HG02884 (cell line): ENCODE results near the gene NRIP2.
"Not testable (repeated sequence)": the region's sequence is repeated elsewhere in the genome, so short reads cannot be mapped to it uniquely, and the experiment has no call there.

Experiments
- ATAC-seq: cut with Tn5 transposase; IDR thresholded peaks from one replicate; pipeline ENCODE4 v1.9.1; 2021; ENCODE audit warnings: mild to moderate bottlenecking, moderate library complexity; ENCODE audit not compliant: unreplicated experiment

NRIP2 gene, protein sequence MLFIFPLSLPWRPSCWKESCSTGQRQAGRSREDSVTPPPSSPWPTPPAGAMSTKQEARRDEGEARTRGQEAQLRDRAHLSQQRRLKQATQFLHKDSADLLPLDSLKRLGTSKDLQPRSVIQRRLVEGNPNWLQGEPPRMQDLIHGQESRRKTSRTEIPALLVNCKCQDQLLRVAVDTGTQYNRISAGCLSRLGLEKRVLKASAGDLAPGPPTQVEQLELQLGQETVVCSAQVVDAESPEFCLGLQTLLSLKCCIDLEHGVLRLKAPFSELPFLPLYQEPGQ

DNA sequence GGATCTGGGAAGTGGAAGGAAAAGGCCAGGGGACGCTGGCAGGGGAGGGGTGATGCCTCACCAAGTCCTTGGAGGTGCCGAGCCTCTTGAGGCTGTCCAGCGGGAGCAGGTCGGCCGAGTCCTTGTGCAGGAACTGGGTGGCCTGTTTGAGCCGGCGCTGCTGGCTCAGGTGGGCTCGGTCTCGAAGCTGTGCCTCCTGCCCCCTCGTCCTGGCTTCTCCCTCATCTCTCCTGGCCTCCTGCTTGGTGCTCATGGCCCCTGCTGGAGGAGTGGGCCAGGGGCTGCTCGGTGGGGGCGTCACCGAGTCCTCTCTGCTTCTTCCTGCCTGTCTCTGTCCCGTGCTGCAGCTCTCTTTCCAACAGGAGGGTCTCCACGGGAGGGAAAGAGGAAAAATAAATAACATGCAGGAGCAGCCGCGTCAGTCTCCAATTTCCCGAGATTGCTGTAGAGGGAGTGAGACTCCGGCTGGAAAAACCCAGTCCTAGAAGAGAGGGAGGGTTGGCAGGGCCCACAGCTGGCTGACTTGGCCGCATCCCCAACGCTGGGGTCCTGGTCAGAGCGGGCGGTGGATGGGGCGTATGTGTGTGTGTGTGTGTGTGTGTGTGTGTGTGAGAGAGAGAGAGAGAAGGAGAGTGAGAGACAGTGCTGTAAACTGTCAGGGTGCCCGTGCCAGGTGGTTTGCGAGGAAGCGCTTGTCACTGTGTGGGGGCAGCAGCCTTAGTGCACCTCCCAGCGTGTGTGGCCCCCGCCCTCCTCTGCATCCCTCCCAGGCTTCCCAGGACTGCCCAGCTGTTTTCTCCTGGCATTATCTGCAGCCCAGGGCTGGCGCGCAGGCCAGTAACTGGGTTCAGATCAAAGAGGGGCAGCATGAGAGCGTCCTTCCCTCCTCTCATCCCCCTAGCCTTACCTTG lies at the start of gene NRIP2:
TSS of gene NRIP2 (minus strand) at position 455 of the 911 bp plus-strand sequence. CDS start at position 403, 52 bp downstream.
- no peak for ATAC-seq

DNA sequence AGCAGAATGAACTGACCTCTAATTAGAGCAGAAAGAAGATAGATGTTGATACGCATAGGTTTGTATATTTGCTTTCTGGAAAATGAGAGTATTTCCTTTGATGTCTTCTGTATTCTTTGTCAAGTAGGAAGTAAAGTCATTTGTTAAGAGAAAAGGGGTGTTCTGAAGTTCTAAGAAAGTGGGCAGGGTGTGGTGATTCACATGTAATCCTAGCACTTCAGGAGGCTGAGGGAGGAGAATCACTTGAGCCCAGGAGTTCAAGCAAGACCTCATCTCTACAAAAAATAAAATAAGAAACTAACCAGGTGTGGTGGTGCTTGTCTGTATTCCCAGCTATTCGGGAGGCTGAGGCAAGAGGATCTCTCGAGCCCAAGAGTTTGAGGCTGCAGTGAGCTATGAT lies 45.0 kb upstream of the NRIP2 start:
- no peak for ATAC-seq

DNA sequence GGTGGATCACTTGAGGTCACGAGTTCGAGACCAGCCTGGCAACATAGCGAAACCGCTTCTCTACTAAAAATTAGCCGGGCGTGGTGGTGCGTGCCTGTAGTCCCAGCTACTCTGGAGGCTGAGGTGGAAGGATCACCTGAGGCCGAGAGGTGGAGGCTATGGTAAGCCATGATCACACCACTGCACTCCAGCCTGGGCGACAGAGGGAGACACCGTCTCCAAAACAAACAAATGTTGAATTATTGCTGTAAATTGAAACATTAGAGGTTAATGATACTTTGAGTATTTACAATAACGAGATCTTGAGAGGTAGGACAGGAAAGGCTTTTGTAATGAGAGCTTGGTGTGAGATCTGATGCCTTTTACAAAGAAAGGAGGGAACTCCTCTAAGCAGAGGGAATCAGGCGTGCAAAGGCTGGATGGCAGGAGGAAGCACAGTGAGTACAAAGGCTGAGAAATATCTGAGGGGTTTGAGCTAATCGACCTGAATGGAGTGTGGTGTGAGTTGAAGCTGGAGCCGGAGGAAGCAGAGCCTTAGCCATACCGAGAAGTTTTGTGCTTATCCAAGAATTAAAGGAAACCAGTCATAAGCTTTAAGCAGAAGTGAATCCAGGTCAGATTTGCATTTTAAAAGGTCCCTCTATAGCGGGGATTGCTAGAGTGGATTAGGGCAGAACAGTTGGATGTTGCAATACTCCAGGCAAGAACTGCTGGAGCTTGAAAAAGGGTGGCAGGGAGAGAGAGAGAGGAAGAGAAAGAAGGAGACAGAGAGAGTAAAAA lies 43.3 kb upstream of the NRIP2 start:
- no peak for ATAC-seq

DNA sequence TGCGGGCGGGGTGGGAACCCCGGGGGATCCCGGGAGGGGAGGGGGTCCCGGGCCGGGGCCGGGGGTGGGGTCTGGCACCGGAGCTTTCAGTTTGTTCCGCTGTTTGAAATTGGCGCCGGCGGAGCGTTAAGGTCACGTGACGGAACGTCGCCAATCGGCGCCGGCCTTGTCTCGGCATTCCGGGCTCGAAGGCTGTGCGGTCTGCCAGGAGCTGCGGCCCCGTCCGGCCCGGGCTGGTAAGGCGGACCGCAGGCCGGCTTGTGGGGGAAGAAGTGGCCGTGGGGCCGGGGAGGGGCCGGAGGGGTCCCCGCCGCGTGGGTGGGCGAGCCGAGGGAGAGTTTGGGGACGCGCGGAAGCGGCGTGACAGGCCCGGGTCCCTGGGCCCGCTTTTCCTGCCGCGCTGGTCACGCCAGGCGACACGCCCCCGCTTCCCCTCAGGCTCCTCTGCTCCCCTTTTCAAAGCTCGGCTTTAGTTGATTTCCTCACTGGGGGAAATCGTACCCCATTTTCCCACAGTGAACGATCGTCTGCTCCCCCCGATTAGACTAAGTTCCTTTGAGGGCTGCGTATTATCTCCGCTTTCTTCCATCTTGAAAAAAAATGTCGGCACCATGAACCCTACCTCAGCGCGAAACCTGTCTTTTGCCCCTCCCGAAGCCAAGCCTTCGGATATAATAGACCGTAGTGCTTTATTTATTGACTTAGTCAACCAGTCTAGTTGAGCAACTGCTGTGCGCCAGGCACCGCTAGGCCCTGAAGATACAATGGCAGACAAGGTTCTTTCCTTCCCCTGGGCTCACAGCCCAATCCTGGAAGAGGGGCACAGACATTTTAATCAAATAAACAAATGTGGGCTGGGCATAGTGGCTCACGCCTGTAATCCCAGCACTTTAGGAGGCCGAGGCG lies 42.5 kb upstream of the NRIP2 start, which contains the start of the genes FOXM1 and RHNO1:
TSS of gene FOXM1 (minus strand) at position 128 of the 906 bp plus-strand sequence. CDS start 2,696 bp downstream, outside the sequence.
TSS of gene RHNO1 (plus strand) at position 177 of the 906 bp plus-strand sequence. CDS start 8,144 bp downstream, outside the sequence.
- ATAC-seq = peak; percentile 77

DNA sequence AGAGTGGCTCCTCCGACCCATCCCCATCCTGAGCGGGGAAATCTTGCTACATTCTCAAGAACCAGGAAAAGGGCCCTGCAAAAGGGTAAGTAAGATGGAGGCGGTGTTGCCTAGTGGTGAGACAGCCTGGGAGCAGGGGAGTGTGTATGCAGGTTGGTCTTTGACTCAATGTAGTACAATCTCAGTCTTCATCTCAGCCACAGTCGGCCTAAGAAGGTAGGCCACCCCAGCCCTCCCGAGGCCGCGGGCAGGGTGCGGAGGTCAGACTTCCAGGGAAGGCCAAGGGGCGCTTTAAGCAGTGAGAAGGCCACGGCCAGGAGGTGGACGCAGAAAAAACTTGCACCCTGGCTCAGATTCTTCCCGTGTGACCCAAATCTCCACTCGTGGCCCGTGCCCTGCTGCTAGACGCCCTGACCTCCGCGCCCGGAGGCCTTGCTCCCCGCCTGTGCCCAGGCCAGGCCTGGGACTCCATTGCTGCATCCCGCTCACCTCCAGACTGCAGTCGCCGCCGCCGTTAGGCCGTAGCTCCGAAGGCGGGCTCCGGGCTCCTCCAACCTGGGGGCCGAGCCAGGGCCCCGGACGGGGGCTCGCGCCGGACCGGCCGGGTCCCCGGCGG lies 41.7 kb upstream of the NRIP2 start:
- peak; percentile 25 for ATAC-seq

DNA sequence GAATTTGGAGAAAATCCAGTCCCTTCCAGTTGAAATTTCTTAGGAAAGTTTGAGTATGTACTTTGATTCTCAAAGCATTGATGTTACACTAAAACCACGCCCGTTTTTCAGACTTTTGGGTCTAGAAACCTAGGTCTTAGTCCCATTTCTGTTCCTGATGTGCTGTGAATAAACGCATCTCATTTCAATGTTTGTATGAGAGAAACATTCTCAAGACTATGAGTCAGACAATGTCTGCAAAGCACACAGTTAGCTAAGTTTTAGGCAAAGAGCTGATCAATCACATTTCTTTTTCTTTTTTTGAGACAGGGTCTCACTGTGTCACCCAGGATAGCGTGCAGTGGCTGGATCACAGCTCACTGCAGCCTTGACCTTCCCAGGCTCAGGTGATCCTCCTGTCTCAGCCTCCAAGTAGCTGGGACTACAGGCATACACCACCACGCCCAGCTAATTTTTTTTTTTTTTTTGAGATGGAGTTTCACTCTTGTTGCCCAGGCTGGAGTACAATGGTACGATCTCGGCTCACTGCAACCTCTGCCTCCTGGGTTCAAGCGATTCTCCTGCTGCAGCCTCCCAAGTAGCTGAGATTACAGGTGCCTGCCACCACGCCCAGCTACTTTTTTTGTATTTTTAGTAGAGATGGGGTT lies 34.3 kb upstream of the NRIP2 start:
- not testable (repeated sequence) for ATAC-seq

DNA sequence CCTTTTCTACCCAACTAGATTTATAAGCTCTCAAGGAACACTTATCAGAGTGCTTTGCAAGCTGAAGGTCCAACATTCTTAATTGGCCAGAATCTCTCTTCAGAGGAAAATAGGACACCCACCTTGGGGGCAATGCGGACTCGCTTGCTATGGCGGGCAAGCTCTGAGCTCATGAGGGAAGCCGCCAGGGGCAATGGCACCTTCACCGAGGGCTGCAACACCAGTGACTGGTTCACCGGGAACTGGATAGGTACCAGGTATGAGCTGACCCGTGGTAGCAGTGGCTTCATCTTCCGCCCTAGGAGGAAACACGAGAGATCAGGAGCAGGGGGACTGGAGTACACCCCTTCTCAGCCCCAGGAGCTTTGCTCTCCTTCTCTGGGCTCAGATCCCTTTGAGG lies 29.4 kb upstream of the NRIP2 start:
- no peak for ATAC-seq

DNA sequence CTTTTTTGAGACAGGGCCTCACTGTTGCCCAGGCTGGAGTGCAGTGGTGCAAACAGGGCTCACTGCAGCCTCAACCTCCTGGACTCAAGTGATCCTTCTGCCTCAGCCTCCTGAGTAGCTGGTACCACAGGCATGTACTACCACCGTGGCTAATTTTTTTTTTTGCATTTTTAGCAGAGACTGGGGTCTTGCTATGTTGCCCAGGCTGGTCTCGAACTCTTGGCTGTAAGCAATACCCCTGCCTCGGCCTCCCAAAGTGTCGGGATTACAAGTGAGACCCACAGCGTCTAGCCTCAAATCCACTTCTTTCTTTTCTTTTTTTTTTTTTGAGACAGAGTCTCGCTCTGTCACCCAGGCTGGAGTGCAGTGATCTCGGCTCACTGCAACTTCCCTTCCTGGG lies 28.6 kb upstream of the NRIP2 start:
- not testable (repeated sequence) for ATAC-seq

DNA sequence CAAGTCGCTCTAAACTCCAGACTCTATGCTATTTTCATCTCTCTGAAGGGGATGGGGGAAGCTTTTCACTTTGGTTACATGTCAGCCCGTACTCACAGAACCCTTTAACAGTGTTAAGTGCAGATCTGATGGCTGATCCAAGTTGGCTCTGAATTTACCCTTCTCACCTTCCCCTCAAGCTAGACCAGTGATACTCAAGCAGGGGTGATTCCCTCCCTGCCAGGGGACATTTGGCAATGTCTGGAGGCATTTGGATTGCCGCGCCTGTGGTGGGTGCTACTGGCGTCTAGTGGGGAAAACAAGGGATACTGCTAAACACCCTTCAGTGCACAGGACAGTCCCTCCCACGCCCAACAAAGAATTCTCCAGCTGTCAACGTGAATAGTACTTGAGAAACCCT lies 28.0 kb upstream of the NRIP2 start:
- ATAC-seq = no peak

DNA sequence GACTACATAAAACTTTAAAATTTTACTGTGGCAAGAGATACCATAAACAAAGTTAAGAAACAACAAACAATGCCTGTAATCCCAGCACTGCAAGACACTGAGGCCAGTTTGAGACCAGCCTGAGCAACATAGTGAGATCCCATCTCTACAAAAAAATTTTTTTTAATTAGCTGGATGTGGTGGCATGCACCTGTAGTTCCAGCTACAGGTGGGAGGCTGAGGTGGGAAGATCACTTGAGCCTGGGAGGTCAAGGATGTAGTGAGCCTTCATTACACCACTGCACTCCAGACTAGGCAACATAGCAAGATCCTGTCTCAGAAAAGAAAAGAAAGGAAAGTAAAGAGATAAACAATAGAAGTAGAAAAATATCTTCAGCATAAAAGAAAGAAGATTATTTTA lies 25.3 kb upstream of the NRIP2 start:
- ATAC-seq = no peak

DNA sequence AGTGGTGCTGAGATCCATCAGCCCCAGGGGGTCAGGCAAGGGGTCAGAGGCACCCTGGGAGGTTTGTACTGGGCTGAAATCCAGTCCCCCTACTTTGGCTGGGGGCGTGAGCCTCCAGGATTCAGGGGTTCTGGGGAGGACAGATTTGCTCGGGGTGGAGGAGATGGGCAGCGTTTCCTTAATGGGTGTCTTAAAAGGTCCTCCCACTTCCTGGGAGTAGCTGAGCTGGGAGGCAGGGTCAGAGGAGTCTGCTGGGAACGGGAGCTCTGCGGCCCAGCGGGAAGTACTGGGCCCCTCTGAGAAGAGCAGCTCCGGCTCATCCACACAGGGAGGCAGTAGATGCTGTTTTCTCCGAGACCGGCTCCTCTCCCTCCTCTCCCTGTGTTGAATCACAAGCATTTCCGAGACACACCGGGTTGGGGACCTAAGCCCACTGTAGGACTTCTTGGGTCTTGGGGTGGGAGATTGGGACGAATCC lies 24.1 kb upstream of the NRIP2 start:
- no peak for ATAC-seq

DNA sequence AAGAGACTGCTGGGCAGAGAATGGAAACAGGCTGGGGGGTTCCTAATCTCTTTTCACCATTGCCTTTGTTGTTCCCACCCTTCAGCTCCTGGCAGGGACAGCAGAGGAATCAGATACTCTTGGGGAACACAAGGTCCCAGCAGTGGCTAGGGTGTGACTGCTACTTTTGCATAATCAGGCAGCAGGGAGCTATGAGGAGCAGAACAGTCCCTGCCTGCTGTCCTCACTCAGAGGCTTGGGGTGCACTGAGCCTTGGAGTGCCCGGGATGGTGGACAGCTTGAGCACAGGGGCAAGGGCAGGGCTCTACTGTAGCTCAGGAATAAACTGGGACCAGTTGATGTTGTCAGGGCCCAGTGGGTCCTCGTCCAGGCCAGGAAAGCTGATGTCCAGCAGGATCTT lies 23.5 kb upstream of the NRIP2 start:
- no peak for ATAC-seq

DNA sequence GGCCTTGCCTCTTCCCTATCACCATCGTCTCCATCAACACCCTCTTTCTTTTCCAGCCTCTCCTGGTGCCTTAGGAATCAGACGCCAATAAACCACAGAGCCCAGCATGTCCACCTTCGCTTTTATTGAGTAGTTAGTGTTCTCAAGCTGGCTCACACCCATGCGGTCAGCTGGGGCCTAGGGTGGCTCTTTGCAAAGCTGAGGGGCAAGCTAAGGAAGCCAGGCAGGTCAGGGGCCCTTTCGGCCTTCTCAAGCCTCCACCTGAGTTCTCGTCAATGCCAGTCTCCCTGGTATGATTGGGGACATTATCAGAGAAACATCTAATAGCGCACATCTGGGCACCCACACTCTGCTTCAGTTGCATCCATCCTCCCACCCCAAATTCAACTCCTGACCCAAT lies 22.7 kb upstream of the NRIP2 start:
- ATAC-seq = no peak

DNA sequence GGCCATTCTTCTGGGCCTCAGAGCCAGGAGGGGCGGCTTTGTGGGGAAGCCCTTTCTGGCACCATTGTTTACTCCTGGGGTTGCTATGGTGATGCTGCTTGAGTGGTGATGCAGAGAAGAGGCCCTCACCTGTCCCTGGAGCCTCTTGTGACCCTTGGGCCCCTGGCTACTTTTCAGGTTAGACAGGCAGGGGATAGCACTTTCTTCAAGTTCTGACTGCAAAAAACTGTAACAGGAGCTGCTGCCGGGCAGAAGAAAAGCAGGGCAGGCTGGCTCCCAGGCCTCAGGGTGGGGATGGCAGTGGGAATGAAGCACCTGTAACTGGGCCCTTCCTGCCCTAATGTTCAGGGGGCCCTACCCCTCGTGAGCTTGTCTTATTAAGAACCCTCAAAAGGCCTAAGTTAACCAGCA lies 22.2 kb upstream of the NRIP2 start, which contains the start of gene TEX52:
TSS of gene TEX52 (minus strand) at position 19 of the 411 bp plus-strand sequence. CDS start at position 6, 13 bp downstream.
- ATAC-seq = no peak

DNA sequence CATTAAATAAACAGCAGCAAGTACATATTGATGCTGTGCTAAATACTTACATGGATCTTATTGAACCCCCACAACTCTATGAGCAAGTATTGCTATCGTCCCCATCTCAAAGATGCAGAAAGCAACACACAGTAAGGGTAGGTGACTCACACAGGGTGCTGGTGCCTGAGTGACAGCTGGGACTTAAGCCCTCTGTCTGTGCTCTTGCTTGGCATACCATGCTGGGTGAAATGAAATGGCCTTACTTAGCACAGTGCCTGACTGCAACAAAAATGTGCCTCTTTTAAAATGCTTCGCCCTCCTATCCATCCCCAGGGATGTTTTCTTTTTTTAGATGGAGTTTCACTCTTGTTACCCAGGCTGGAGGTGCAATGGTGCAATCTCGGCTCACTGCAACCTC lies 21.2 kb upstream of the NRIP2 start:
- ATAC-seq = no peak

DNA sequence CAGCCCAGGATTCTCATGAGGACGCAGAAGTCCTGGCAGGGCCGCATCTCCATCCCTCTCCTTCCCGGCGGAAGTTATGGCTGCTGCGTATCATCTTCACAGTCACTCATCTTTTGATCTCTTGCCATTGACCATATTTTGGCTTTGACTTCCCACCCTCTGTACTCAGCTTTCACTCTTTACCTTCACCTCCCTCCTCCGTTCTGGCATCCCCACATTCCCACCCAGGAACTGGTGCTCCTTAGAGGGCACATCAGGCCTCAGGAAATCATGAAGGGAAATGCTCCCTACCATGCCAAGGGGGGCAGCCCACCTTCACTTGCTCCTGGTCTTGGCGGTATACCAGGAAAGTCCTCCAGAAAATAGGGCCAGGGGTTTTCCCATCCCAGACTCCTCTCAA lies 20.7 kb upstream of the NRIP2 start:
- ATAC-seq = no peak

DNA sequence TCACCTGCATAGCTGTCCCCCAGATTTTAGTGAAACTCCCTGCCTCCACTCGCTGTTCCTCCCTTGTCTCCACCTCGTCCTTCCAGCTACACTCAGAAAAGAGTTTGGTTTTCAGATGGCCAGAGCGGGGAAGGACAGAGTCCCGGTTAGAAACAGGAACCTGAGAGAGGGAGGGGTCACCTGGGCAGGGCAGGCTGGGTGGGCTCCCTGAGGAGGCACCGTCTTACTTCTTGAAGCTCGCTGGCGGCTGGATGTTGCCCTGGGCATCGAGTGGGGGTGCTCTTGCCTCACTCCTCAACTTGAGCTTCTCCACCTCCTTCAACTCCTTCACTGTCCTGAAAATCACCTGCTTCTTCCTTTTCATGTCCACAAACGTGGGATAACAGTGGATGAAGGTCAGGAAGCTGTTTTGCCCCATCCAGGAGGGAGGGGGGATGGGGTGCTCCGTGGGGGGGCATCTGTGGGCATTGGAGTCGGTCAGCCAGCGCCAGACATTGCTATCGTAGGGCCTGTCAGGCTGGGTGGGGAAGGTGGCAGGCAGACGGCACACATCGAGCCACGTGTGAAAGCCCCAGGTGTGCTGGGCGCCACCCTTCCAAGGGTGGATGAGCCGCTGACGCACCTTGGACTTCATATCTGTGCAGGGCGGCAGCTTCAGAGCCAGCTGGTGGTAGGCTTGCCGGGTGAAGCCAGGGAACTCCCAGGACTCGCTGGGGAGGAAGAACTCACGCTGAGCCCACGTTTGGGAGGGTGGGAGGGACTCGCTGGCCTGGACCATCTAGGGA lies 20.0 kb upstream of the NRIP2 start:
- no peak for ATAC-seq

DNA sequence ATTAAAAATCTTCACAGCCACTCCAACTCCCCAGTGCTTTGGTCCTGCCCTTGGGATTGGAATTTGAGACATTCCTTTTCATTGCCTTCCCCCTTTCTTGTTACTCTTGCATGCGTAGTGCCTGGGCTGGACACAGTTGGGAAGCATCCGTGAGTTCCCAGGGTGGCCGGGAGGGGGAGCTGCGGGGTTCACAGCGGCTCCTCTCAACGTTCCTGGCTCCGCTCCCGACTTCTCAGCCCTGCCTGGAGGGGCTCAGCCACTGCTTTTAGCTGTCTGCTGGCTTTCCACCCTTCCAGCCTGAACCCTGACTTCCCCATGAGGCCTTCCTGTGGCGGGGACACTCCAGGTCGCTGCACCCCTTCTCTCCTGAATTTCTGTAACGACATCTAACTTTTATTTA lies 18.8 kb upstream of the NRIP2 start:
- no peak for ATAC-seq
